HG03175 (cell line): ENCODE measurements around the gene WDR81.
"Not testable (repeated sequence)": the region's sequence is repeated elsewhere in the genome, so short reads cannot be mapped to it uniquely, and the experiment has no call there.

Experiments
- ATAC-seq: cut with Tn5 transposase; IDR thresholded peaks from one replicate; pipeline ENCODE4 v1.9.1; 2021; ENCODE audit warnings: mild to moderate bottlenecking, moderate library complexity; ENCODE audit not compliant: unreplicated experiment

WDR81 gene

DNA sequence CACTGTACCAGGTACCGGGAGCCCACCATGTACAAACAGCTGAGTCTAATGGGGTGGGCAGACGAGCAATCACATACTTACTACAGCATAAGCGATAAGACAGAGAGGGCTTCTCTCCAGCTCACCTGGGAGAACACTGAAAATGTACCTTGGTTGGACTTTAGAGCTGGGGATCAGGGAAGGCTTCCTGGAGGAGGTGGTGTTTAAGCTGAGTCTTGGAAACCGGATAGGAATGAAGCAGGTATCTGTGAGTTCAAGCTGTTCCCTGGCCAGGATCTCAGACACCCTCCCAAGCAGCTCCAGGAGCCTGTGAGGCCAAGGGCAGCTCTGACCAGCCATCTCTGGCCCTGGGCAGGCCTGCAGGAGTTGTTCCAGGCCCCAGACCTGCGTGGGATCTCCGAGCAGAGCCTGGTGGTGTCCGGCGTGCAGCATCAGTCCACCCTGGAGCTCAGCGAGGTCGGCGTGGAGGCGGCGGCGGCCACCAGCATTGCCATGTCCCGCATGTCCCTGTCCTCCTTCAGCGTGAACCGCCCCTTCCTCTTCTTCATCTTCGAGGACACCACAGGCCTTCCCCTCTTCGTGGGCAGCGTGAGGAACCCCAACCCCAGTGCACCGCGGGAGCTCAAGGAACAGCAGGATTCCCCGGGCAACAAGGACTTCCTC lies 29.4 kb downstream of the WDR81 start:
- ATAC-seq = no peak

- ATAC-seq = no peak
Observed at GRCh38 chr17:1754430-1755112, 30.1 kb downstream of the WDR81 start.

DNA sequence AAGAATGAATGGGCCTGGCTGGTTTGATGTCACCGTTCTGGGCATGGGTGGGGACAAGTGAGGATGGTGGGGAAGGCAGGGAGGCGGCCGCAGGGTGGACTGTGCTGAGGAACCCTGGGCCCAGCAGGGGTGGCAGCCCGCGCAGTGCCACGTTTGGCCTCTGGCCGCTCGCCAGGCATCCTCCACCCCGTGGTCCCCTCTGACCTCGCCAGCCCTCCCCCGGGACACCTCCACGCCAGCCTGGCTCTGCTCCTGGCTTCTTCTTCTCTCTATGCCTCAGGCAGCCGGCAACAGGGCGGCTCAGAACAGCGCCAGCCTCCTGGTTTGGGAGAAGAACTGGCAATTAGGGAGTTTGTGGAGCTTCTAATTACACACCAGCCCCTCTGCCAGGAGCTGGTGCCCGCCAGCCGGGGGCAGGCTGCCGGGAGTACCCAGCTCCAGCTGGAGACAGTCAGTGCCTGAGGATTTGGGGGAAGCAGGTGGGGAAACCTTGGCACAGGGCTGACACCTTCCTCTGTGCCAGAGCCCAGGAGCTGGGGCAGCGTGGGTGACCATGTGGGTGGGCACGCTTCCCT lies 30.8 kb downstream of the WDR81 start:
- no peak for ATAC-seq

GRCh38 chr17:1755827-1756262 lies 31.3 kb downstream of the WDR81 start:
- ATAC-seq = no peak

DNA sequence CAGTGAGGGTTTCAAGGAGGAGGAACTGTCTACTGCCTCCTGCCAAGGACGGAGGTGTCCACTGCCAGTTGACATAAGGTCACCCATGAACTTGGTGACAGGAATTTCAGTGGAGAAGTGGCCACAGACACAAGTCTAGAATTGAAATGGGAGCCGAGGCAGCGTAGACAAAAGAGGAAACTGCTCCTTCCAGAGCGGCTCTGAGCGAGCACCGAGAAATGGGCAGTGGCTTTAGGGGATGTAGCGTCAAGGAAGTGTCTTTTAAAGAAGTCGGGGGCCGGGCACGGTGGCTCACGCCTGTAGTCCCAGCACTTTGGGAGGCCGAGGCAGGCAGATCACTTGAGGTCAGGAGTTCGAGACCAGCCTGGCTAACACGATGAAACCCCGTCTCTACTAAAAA lies 34.3 kb downstream of the WDR81 start:
- ATAC-seq = no peak

- no peak for ATAC-seq
Observed at GRCh38 chr17:1759529-1759928, 35.0 kb downstream of the WDR81 start.

- no peak for ATAC-seq
Observed at GRCh38 chr17:1762233-1762900, 37.9 kb downstream of the WDR81 start.

GRCh38 chr17:1762901-1763898 lies 38.7 kb downstream of the WDR81 start:
- no peak for ATAC-seq

GRCh38 chr17:1764284-1764683 lies 39.8 kb downstream of the WDR81 start:
- ATAC-seq = no peak

DNA sequence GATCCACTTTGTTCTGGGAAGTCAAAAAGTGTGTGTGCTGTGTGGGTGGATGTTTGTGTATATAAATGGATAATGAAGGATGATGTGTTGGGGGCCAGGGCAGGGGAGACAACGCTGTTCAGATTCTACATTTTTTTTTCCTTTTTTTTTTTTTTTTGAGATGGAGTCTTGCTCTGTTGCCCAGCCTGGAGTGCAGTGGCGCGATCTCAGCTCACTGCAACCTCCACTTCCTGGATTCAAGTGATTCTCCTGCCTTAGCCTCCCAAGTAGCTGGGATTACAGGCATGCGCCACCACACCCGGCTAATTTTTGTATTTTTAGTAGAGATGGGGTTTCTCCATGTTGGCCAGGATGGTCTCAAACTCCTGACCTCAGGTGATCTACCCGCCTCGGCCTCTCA lies 40.2 kb downstream of the WDR81 start:
- ATAC-seq = not testable (repeated sequence)

DNA sequence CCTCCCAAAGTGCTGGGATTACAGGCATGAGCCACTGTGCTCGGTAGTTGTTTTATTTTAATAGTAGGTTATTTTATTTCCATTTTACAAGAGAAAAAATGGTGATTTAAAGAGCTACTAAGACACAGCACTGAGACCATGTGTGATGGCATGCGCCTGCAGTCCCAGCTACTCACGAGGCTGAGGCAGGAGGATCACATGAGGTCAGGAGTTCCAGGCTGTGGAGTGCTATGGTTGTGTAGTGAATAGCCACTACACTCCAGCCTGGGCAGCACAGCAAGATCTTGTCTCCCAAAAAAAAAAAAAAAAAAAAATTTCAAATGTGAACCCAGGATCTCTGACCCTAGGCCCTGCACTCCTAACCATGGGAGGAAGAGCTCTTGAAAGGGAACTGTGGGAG lies 41.1 kb downstream of the WDR81 start:
- ATAC-seq = no peak

- ATAC-seq = no peak
Observed at GRCh38 chr17:1766382-1767135, 42.1 kb downstream of the WDR81 start.

- ATAC-seq = no peak
Observed at GRCh38 chr17:1767358-1767757, 42.9 kb downstream of the WDR81 start.

GRCh38 chr17:1769822-1770477 lies 45.4 kb downstream of the WDR81 start:
- ATAC-seq = no peak

DNA sequence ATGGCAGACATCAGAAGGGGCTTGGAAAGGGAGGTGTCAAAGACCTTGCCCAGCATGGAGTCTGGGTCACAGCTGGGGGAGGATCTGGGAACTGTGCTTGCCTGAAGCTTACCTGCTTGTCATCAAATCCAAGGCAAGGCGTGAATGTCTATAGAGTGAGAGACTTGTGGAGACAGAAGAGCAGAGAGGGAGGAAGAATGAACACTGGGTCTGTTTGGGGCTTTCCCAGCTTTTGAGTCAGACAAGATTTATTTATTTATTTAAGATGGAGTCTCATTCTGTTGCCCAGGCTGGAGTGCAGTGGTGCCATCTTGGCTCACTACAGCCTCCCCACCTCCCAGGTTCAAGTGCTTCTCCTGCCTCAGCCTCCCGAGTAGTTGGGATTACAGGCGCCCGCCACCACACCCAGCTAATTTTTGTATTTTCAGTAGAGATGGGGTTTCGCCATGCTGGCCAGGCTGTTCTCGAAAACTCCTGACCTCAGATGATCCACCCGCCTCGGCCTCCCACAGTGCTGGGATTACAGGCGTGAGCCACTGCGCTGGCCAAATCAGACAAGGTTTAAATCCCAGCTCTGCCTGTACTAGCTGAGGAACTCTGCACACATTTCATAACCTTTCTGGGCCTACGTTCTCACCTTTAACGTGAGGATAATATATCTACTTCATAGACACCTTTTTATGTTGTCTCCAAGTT lies 48.6 kb downstream of the WDR81 start:
- not testable (repeated sequence) for ATAC-seq

GRCh38 chr17:1773696-1774181 lies 49.2 kb downstream of the WDR81 start:
- ATAC-seq = no peak

GRCh38 chr17:1774390-1775176 lies 50.1 kb downstream of the WDR81 start:
- ATAC-seq = no peak

- no peak for ATAC-seq
Observed at GRCh38 chr17:1776328-1776727, 51.8 kb downstream of the WDR81 start.
